RWPE2 (cell line): ENCODE results near the gene FNDC3B.

Source experiments
- ATAC-seq: fragments of 200-7000 bp; cut with Tn5 transposase; 3 replicates; pipeline ENCODE4 v1.9.1; 2021; ENCODE audit warnings: low read depth
- DNase-seq: peaks from one replicate; pipeline ENCODE4 v3.0.0-alpha.2; 2020; ENCODE audit warnings: low spot score
- H3K27ac ChIP-seq: fragments of 450-650 bp; 2 replicates; pipeline ENCODE4 v1.5.1; 2017; ENCODE audit warnings: mild to moderate bottlenecking; ENCODE audit not compliant: poor library complexity, severe bottlenecking
- H3K27me3 ChIP-seq: fragments of 250-450 bp; sonication (Bioruptor Pico); 2 replicates; pipeline ENCODE4 v1.5.1; 2021; ENCODE audit warnings: mild to moderate bottlenecking, moderate library complexity; ENCODE audit not compliant: insufficient read depth, poor library complexity, severe bottlenecking
- H3K36me3 ChIP-seq: fragments of 250-450 bp; sonication (Bioruptor Pico); 2 replicates; pipeline ENCODE4 v1.5.1; 2020; ENCODE audit warnings: low read depth, mild to moderate bottlenecking, moderate library complexity
- H3K4me1 ChIP-seq: fragments of 250-450 bp; sonication (Bioruptor Pico); 2 replicates; pipeline ENCODE4 v1.5.1; 2021; ENCODE audit warnings: mild to moderate bottlenecking, moderate library complexity; ENCODE audit not compliant: insufficient read depth, poor library complexity, severe bottlenecking
- H3K4me3 ChIP-seq: fragments of 250-450 bp; sonication (Bioruptor Pico); 2 replicates; pipeline ENCODE4 v1.5.1; 2021; ENCODE audit warnings: mild to moderate bottlenecking, moderate library complexity; ENCODE audit not compliant: severe bottlenecking
- H3K9me3 ChIP-seq: fragments of 250-450 bp; sonication (Bioruptor Pico); 2 replicates; pipeline ENCODE4 v1.5.1; 2021; ENCODE audit warnings: mild to moderate bottlenecking, moderate library complexity; ENCODE audit not compliant: severe bottlenecking
- TF ChIP-seq, protein P1 (sequence below): fragments of 450-650 bp; IDR thresholded peaks from one replicate; pipeline ENCODE4 v1.5.1; 2017; ENCODE audit warnings: mild to moderate bottlenecking, moderate library complexity; ENCODE audit not compliant: poor library complexity, severe bottlenecking

Gene FNDC3B

DNA sequence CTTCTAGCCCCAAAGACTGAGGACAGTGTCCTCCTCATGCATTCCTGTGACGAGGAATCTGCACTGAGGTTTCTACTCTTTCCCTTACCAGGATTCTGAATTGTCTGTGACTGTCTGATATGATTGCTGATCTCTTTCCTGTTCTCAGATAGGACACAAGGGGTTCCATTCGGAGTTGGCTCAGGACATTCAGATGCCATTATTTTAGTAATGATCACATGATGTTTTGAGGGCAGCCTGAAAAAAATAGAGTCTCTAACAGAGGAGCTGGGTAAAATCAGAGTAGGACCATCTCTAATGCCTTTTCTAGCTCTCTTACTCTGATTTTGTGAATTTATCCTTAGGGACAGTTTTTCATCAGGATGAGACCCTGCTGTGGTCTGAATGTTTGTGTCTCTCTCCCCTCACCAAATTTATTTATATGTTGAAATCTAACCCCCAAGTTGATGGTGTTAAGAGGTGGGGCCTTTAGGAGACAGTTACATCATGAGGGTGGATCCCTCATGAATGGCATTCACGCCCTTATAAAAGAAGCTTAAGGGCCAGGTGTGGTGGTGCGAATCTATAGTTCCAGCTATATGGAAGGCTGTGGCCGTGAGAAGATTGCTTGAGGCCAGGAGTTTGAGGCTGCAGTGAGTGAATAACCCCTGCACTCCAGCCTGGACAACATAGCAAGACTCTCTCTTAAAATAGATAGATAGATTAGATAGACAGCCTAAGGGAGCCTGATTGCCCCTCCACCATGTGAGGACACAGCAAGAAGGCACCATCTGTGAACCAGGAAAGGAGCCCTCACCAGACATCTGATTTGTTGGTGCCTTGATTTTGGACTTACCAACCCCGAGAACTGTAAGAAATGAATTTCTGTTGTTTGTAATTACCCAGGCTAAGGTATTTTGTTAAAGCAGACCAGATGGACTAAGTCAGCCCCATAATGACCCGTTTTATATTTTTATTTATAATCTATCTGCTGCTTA is 24.4 kb downstream of the FNDC3B start:
- Histone ChIP-seq H3K4me1 (peaks cover 44% of the 10 kb centered on the region), H3K9me3 (no peaks in the 10 kb centered on the region), H3K27ac (no peak overlapping the region), H3K36me3 (peaks cover 49% of the 10 kb centered on the region), H3K4me3 (no peak overlapping the region), H3K27me3 (no peaks in the 10 kb centered on the region)
- DNase-seq (no peak), ATAC-seq (no peak)
- TF ChIP-seq, protein P1, sequence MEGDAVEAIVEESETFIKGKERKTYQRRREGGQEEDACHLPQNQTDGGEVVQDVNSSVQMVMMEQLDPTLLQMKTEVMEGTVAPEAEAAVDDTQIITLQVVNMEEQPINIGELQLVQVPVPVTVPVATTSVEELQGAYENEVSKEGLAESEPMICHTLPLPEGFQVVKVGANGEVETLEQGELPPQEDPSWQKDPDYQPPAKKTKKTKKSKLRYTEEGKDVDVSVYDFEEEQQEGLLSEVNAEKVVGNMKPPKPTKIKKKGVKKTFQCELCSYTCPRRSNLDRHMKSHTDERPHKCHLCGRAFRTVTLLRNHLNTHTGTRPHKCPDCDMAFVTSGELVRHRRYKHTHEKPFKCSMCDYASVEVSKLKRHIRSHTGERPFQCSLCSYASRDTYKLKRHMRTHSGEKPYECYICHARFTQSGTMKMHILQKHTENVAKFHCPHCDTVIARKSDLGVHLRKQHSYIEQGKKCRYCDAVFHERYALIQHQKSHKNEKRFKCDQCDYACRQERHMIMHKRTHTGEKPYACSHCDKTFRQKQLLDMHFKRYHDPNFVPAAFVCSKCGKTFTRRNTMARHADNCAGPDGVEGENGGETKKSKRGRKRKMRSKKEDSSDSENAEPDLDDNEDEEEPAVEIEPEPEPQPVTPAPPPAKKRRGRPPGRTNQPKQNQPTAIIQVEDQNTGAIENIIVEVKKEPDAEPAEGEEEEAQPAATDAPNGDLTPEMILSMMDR = no peak

DNA sequence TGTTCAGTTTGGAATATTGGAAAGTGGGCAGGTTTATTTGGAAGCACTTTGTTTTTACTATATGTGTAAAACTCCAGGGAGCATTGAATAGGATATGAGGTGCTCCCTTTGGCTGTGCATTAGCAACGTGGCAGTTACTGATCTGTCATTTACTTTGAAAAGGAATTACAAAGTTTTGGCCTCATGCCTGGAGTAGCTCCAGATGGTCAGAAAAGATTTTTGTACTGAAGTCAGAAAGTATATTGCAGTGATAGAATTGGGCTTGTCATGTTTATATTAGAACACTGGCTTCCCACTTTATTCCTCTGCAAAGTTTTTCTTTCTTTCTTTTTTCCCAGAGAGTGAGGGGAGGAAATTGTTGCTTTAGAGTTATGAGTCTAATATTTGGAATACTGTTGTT is 26.1 kb downstream of the FNDC3B start:
- TF ChIP-seq, protein P1 = no peak
- DNase-seq (no peak), ATAC-seq (no peak)
- H3K4me1 ChIP-seq = peaks cover 34% of the 10 kb centered on the region
- H3K36me3 ChIP-seq = peaks cover 47% of the 10 kb centered on the region
- no peak overlapping the region for H3K4me3 ChIP-seq
- H3K9me3 ChIP-seq = no peaks in the 10 kb centered on the region
- peak overlapping the region; percentile 10 for H3K27ac ChIP-seq
- no peaks in the 10 kb centered on the region for H3K27me3 ChIP-seq

DNA sequence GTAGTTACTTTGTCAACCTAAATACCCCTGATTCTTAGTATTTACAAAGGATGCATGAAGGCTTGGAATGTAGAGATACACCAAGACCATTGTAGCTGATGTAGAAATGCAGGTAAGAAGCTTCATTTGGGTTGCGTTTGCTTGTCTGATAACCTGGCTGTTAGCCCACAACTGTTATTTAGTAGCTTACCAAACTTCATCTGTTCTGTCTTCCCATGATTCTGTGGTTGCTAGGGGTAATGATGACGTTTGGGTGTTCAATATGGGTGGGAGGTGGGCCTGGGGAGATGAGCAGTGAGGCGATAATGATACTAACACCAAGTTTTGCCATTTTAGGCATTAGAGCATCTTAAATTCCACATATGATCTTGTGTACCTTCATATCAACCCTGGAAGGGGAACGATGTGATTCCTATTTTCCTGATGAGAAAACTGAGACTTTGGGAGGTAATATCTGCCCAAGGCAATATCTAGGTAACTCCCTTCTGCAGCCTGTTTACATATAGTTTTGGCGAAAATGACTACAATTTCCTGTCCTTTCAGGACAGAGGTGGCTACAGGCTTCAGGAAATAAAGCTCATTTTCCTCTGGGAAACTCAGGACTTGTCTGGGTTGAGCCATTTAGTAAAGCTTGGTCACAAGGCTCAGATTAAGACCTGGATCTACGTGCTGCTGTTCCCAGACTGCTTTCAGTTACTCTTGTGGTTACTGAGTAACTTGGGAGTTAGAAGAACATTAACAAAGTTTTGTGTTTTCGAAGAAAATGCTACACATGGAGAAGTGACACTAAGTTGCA is 26.8 kb downstream of the FNDC3B start:
- Histone ChIP-seq H3K4me3 (no peak overlapping the region), H3K36me3 (peaks cover 45% of the 10 kb centered on the region), H3K27ac (peak overlapping the region; percentile 10), H3K27me3 (no peaks in the 10 kb centered on the region), H3K4me1 (peaks cover 33% of the 10 kb centered on the region), H3K9me3 (no peaks in the 10 kb centered on the region)
- DNase-seq (no peak), ATAC-seq (no peak)
- TF ChIP-seq, protein P1 = no peak

DNA sequence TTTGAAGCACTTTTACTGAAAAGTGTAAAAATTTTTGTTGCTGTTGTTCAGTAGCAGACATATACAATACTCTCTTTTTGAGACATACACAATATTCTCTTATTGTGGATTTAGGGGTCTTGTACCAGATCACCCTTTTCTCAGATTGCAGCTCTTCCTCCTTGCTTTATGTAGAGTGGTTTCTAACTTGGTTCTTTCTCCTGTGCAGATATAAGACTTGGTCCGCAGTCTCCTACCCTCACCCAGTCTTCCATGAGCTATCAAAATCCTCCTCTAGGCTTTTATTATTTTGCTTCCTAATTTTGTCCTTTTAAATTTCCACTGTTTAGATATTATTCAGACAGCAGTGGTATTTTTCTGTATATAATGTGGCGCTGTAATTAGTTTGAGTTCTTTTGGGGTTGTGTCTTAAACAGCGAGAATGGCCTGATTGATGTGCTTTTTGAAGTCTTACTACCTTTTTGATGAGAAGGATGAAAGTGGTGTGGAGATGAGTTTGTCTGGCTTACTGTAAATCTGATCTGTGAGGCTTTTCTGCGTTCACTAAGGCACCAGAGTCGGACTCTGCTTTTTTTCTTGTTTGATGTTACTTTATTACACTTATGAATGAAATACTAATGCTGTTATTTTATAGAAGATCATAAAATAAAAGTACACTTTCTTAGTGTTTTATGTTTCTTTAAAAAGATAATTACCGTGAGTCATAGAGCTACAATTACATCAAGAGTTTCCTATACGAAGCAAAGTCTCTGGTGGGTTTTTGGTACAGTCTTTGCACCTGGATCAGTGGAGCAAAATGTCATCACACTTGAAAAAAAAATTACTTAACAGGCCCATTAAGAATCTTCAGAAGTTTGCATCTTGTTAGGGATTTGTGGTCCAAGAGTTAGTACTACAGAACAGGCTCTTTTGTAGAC is 27.8 kb downstream of the FNDC3B start:
- H3K4me3 ChIP-seq = no peak overlapping the region
- TF ChIP-seq, protein P1 = no peak
- peaks cover 25% of the 10 kb centered on the region for H3K4me1 ChIP-seq
- H3K27me3 ChIP-seq = no peaks in the 10 kb centered on the region
- no peaks in the 10 kb centered on the region for H3K9me3 ChIP-seq
- H3K27ac ChIP-seq = no peak overlapping the region
- DNase-seq = no peak
- no peak for ATAC-seq
- H3K36me3 ChIP-seq = peaks cover 49% of the 10 kb centered on the region
